Midbrain (tissue), 1 donor: ENCODE results near the gene TSPY8.
"Not testable (repeated sequence)": the region's sequence is repeated elsewhere in the genome, so short reads cannot be mapped to it uniquely, and the experiment has no call there.

ENCODE experiments used
- DNase-seq: peaks from one replicate; lab custom pipeline; 2025; lab: John Stamatoyannopoulos, UW

Gene TSPY8

GRCh38 chrY:9357497-9357896 is at the start of gene TSPY8:
Gene TSPY8 (plus strand): TSS chrY:9357797. CDS start chrY:9357843, 46 bp downstream.
- DNase-seq: not testable (repeated sequence)

DNA sequence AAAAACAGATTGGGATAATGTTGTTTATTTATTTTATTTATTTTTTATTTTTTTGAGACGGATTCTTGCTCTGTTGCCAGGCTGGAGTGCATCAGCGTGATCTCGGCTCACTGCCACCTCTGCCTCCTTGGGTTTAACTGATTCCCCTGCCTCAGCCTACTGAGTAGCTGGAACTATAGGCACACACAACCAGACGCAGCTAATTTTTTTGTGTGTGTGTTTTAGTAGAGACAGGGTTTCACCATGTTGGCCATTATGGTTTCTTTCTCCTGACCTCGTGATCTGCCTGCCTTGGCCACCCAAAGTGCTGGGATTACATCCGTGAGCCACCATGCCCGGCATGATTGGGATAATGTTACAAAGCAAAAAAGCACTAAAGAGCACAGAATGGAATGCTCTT is 36.6 kb upstream of the TSPY8 start:
- DNase-seq: no peak

GRCh38 chrY:9337164-9337563 is 20.4 kb upstream of the TSPY8 start, which contains the start of gene TSPY4:
Gene TSPY4 (plus strand): TSS chrY:9337464. CDS start chrY:9337510, 46 bp downstream.
- not testable (repeated sequence) for DNase-seq

GRCh38 chrY:9396527-9396926 is 38.9 kb downstream of the TSPY8 start:
- DNase-seq: not testable (repeated sequence)

- not testable (repeated sequence) for DNase-seq
These were observed 40.5 kb downstream of the TSPY8 start, which contains the start of gene TSPY3 for GRCh38 chrY:9398121-9398520. Gene TSPY3 (plus strand): TSS chrY:9398421. CDS start chrY:9398467, 46 bp downstream.
